Endothelial cell of umbilical vein (primary cell): Measurements from ENCODE around the gene CD2AP. TPM values are rescaled to one million over a fixed set of nuclear protein-coding genes. Genes with fewer than 3 reads are reported as not detected.
"Not testable (repeated sequence)": the region's sequence is repeated elsewhere in the genome, so short reads cannot be mapped to it uniquely, and the experiment has no call there.

ENCODE experiments used
- BruUV-seq: library from RNA; stranded (reverse); fragments of 400-500 nt; replicated peaks from 2 replicates; lab custom pipeline; 2021; lab: Mats Ljungman, UMichigan
- CTCF ChIA-PET: fragments of 300-600, 350-600 bp; sonication (Branson Sonifier 250); formaldehyde crosslinking; loops from one replicate; lab custom pipeline; 2021; ENCODE audit warnings: antibody characterized with exemption, inconsistent platforms; lab: Charles Lee
- POLR2A ChIA-PET: fragments of 300-600, 350-600 bp; sonication (Branson Sonifier 250); formaldehyde crosslinking; loops from one replicate; lab custom pipeline; 2021; ENCODE audit warnings: antibody characterized with exemption, inconsistent platforms; lab: Charles Lee
- DNase-seq: peaks from one replicate; pipeline ENCODE4 v3.0.0-alpha.2; 2011; ENCODE audit warnings: low read depth, low spot score
- FAIRE-seq: peaks from 2 replicates; lab custom pipeline; 2011; peaks lifted over from hg19 to GRCh38; lab: Jason Lieb, UNC
- H2AFZ ChIP-seq: 2 replicates; pipeline ENCODE4 v1.6.0; 2012; ENCODE audit warnings: low read depth, low read length, control low read depth, inconsistent platforms
- H3K27ac ChIP-seq: 2 replicates; pipeline ENCODE4 v1.5.1; 2011; ENCODE audit warnings: low read depth, mild to moderate bottlenecking, control low read depth, low read length, moderate library complexity; ENCODE audit not compliant: insufficient read depth
- H3K27me3 ChIP-seq, 2 experiments: 2 replicates each; pipeline versions ENCODE4 v1.6.0 to v1.6.1; 2011; ENCODE audit warnings: low read length in 2 of 2, mixed read lengths in 1 of 2; ENCODE audit not compliant: control insufficient read depth in 2 of 2, insufficient read depth in 2 of 2
- H3K36me3 ChIP-seq, 2 experiments: 2 replicates in 1 of 2; 3 replicates in 1 of 2; pipeline ENCODE4 v1.5.1; 2011; ENCODE audit warnings: low read length in 2 of 2, mild to moderate bottlenecking in 1 of 2, moderate library complexity in 1 of 2; ENCODE audit not compliant: control insufficient read depth in 2 of 2, insufficient read depth in 2 of 2; ENCODE audit errors: extremely low read depth in 1 of 2
- H3K4me1 ChIP-seq: 3 replicates; pipeline ENCODE4 v1.5.1; 2011; ENCODE audit warnings: mild to moderate bottlenecking, low read length; ENCODE audit not compliant: control insufficient read depth, insufficient read depth; ENCODE audit errors: extremely low read depth
- H3K4me2 ChIP-seq: 2 replicates; pipeline ENCODE4 v1.6.1; 2011; ENCODE audit warnings: low read length, control low read depth, mixed read lengths; ENCODE audit not compliant: insufficient read depth
- H3K4me3 ChIP-seq, 3 experiments: fragments of 200-600 bp in 1 of 3; sonication (generic), shearing (Covaris generic) in 1 of 3; replicated peaks in 1 of 3; 2 replicates each; pipeline ENCODE4 v1.5.1; 2011 to 2016; ENCODE audit warnings: control low read depth in 3 of 3, low read length in 3 of 3, mild to moderate bottlenecking in 2 of 3, inconsistent platforms in 1 of 3, low read depth in 1 of 3, moderate library complexity in 1 of 3; ENCODE audit not compliant: insufficient read depth in 1 of 3
- H3K79me2 ChIP-seq: 2 replicates; pipeline ENCODE4 v1.6.0; 2012; ENCODE audit warnings: low read length, inconsistent platforms; ENCODE audit not compliant: control insufficient read depth, insufficient read depth
- H3K9ac ChIP-seq: replicated peaks from 2 replicates; pipeline ENCODE3; 2011; ENCODE audit warnings: low read length, control low read depth; ENCODE audit not compliant: insufficient read depth; ENCODE audit errors: extremely low read depth
- H3K9me1 ChIP-seq: replicated peaks from 3 replicates; pipeline ENCODE4 v1.6.0; 2011; ENCODE audit warnings: mild to moderate bottlenecking, low read length; ENCODE audit not compliant: control insufficient read depth, insufficient read depth; ENCODE audit errors: extremely low read depth
- H3K9me3 ChIP-seq: replicated peaks from 2 replicates; pipeline ENCODE4 v1.5.1; 2012; ENCODE audit warnings: low read length, inconsistent platforms; ENCODE audit not compliant: control insufficient read depth, insufficient read depth
- H4K20me1 ChIP-seq: replicated peaks from 2 replicates; pipeline ENCODE3; 2011; ENCODE audit warnings: mild to moderate bottlenecking, low read length; ENCODE audit not compliant: control insufficient read depth, insufficient read depth; ENCODE audit errors: extremely low read depth
- CTCF ChIP-seq, 2 donors: IDR thresholded peaks; 1 replicate in 1 of 2; 2 replicates in 1 of 2; pipeline ENCODE4 v1.5.1; 2011; ENCODE audit warnings: low read length in 2 of 2, mild to moderate bottlenecking in 2 of 2, moderate library complexity in 2 of 2, control low read depth in 1 of 2, inconsistent platforms in 1 of 2, low read depth in 1 of 2; ENCODE audit not compliant: insufficient read depth in 1 of 2; ENCODE audit errors: extremely low read depth in 1 of 2
- EZH2 ChIP-seq: IDR thresholded peaks from 2 replicates; pipeline ENCODE4 v1.6.1; 2012; ENCODE audit warnings: borderline replicate concordance, low read depth, mild to moderate bottlenecking, moderate library complexity, low read length, inconsistent platforms; ENCODE audit not compliant: severe bottlenecking
- FOS ChIP-seq: IDR thresholded peaks from 2 replicates; pipeline ENCODE4 v1.6.1; 2011; ENCODE audit warnings: mild to moderate bottlenecking, low read length, moderate library complexity, borderline replicate concordance; ENCODE audit not compliant: insufficient read depth
- GATA2 ChIP-seq: IDR thresholded peaks from 2 replicates; pipeline ENCODE4 v1.7.0; 2011; ENCODE audit warnings: low read depth, mild to moderate bottlenecking, moderate library complexity, mixed read lengths, low read length; ENCODE audit not compliant: insufficient read length, insufficient read depth
- JUN ChIP-seq: IDR thresholded peaks from 2 replicates; pipeline ENCODE4 v1.6.1; 2011; ENCODE audit warnings: borderline replicate concordance, low read depth; ENCODE audit not compliant: insufficient read length, insufficient read depth
- MYC ChIP-seq: IDR thresholded peaks from one replicate; pipeline ENCODE4 v1.6.1; 2011; ENCODE audit warnings: mild to moderate bottlenecking, low read depth, low read length
- POLR2A ChIP-seq: IDR thresholded peaks from 2 replicates; pipeline ENCODE4 v1.6.1; 2012; ENCODE audit warnings: low read depth, mild to moderate bottlenecking, control low read depth, low read length
- POLR2AphosphoS5 ChIP-seq: IDR thresholded peaks from 2 replicates; pipeline ENCODE4 v1.6.1; 2012; ENCODE audit warnings: low read depth, mild to moderate bottlenecking, control low read depth, low read length, moderate library complexity; ENCODE audit not compliant: insufficient read depth
- dilution Hi-C: fragments of 300-500 bp; cut with MboI; formaldehyde crosslinking; loops from one replicate; pipeline ENCODE4 v1.15.0; 2019; ENCODE audit warnings: low sequenced_read_pairs; ENCODE audit not compliant: extremely low pct_ligation_motif_present
- intact Hi-C: fragments of 100-400 bp; cut with micrococcal nuclease; formaldehyde crosslinking; loops from one replicate; pipeline ENCODE4 v1.10.0; 2022
- polyA plus RNA-seq, 4 experiments: library from polyadenylated mRNA; depleted of rRNA in 3 of 4; stranded (reverse) in 3 of 4; unstranded in 1 of 4; fragments of >200 nt; gene quantifications; 2 replicates each; pipeline versions ENCODE4 v1.2.1 to v1.2.3, GENCODE V29; 2011 to 2012; ENCODE audit warnings: missing spikeins in 1 of 4
- total RNA-seq: library from RNA; stranded (reverse); gene quantifications from 2 replicates; pipeline ENCODE4 v1.2.3, GENCODE V29; 2021
- TF ChIP-seq, protein P1 (sequence below): IDR thresholded peaks from 2 replicates; pipeline ENCODE4 v1.6.1; 2011; ENCODE audit not compliant: insufficient read depth, insufficient read length

CD2AP gene
- total and polyA plus RNA-seq, 2 donors (not counting 3 experiments of a cell fraction or from before 2014, with no cell fraction given), result 4.2 to 39.8 TPM

DNA sequence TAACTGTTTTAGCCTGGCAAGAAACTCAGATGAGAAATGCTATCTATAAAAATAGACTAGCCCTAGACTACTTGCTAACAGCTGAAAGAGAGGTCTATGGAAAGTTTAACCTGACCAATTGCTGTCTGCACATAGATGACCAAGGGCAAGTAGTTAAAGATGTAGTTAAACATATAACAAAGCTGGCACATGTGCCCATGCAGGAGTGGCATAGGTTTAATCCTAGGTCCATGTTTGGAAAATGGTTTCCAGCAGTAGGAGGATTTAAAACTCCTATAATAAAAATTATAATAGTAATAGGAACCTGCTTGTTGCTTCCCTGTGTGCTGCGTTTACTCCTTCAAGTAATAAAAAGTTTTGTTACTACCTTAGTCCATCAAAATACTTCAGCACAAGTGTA is 169.6 kb downstream of the CD2AP start:
- H3K4me3 ChIP-seq, result no peak overlapping the region
- no TSS peak for BruUV-seq
- dilution Hi-C loops (no loop called here), intact Hi-C loops (no loop called here)
- H3K27me3 ChIP-seq, result no peaks in the 10 kb centered on the region
- CTCF ChIA-PET, result interaction anchor here (0.9 kb wide), 1 partner anchor 16 kb away, joined by 3 read pairs; no protein-coding TSS in a partner anchor
- no peaks in the 10 kb centered on the region for H4K20me1 ChIP-seq
- H3K4me2 ChIP-seq, result no peak overlapping the region
- H3K9me1 ChIP-seq, result no peaks in the 10 kb centered on the region
- H3K9ac ChIP-seq, result no peak overlapping the region
- no peak overlapping the region for H2AFZ ChIP-seq
- FAIRE-seq (no peak), DNase-seq (no peak)
- no peaks in the 10 kb centered on the region for H3K9me3 ChIP-seq
- H3K4me1 ChIP-seq, result peaks cover 11% of the 10 kb centered on the region
- POLR2A ChIA-PET, result no interaction called here
- no peaks in the 10 kb centered on the region for H3K36me3 ChIP-seq
- no peaks in the 10 kb centered on the region for H3K79me2 ChIP-seq
- TF ChIP-seq MYC (no peak), CTCF (IDR thresholded peaks at IDR 0.05; ENCODE audit: extremely low read depth in 1 of 2, insufficient read depth in 1 of 2, low read depth in 1 of 2, low read length in 2 of 2) (no peak), GATA2 (no peak), JUN (no peak), FOS (no peak), EZH2 (no peak), POLR2A (no peak), POLR2AphosphoS5 (no peak)
- TF ChIP-seq, protein P1, sequence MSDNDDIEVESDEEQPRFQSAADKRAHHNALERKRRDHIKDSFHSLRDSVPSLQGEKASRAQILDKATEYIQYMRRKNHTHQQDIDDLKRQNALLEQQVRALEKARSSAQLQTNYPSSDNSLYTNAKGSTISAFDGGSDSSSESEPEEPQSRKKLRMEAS, result no peak
- no peak overlapping the region for H3K27ac ChIP-seq

- H3K4me2 ChIP-seq, H3K36me3 ChIP-seq, H3K27ac ChIP-seq, H3K4me3 ChIP-seq, H3K9me3 ChIP-seq, H3K9ac ChIP-seq, POLR2A ChIA-PET, BruUV-seq, H3K27me3 ChIP-seq, DNase-seq, H3K9me1 ChIP-seq, H3K79me2 ChIP-seq, FAIRE-seq, intact Hi-C loops, H2AFZ ChIP-seq, dilution Hi-C loops, H4K20me1 ChIP-seq: not testable (repeated sequence)
- CTCF ChIA-PET, result interaction anchor here (0.9 kb wide), 1 partner anchor 16 kb away, joined by 3 read pairs; no protein-coding TSS in a partner anchor
- peaks cover 11% of the 10 kb centered on the region for H3K4me1 ChIP-seq
Measured at GRCh38 chr6:47647626-47648025, 170.0 kb downstream of the CD2AP start.
